A172 (cell line): ENCODE data around the gene IL1F10. TPM values are rescaled to one million over a fixed set of nuclear protein-coding genes. Genes with fewer than 3 reads are reported as not detected.

Source experiments
- DNase-seq: peaks from one replicate; pipeline ENCODE4 v3.0.0-alpha.2; 2015; ENCODE audit warnings: low spot score
- total RNA-seq: library from RNA; depleted of rRNA; stranded (reverse); fragments of >200 nt; shearing (Covaris generic); gene quantifications from 2 replicates; pipeline ENCODE4 v1.2.3, GENCODE V29; 2014; rRNA removed

IL1F10 gene, protein sequence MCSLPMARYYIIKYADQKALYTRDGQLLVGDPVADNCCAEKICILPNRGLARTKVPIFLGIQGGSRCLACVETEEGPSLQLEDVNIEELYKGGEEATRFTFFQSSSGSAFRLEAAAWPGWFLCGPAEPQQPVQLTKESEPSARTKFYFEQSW
- not detected in 2 replicates for total RNA-seq

GRCh38 chr2:113067681-113068080, at the start of gene IL1F10:
TSS of gene IL1F10 (plus strand) at chr2:113067970. CDS start at chr2:113072739, 4,769 bp downstream.
- no peak for DNase-seq

DNA sequence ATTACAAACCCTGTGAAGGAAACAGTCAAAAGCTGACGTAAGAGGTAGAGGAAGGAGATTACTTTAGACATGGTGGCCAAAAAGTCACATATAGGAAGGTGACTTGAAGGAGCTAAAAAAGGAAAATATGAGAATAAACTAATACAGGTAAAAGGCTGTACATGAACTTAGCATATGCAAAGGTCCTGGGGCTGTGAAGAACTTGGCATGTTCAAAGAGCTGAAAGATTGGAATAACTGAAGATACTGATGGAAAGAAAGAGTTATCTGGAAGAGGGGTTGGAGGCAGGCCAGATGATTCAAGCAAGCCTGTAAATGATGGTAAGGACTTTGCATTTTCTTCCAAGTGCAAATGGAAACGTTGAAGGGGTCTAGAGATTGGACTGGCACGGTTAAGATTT, 49.3 kb upstream of the IL1F10 start:
- no peak for DNase-seq

DNA sequence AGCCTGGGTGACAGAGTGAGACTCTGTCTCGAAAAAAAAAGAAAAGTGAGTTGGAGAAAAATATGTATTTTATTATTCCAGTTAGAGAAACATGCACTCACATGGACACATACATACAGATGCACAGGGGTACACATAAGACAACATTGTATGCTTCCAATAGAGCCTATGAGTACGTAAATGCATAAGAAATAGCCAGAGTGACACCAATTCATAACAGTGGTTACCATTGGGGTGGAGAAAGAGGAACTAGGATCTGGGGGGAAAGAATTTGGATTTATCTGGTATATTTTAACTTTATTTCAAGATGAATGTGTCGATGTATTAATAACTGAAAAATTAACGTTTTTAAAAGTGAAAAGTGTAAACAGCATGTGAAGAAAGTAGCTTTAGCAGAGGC, 46.5 kb upstream of the IL1F10 start:
- no peak for DNase-seq

DNA sequence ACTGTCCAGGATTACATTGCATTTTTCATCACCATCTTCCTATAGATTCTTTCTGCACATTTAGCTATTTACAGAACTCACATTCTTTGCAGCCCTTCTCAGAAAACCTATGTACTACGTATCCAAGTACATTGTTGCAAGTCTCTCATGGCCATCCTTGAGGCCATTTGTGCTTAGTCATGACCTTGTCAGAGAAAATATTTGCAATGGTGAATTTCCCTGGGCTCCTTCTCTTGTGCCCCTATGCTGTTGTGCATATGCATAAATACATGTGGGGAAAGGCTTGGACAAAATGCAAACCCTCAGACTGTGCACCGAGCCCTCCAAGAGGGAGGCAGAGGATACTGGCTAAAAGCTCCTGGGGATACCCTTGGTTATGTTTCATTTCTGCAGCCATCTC, 43.0 kb upstream of the IL1F10 start:
- DNase-seq: no peak

GRCh38 chr2:113025737-113026136, 42.0 kb upstream of the IL1F10 start:
- no peak for DNase-seq

DNA sequence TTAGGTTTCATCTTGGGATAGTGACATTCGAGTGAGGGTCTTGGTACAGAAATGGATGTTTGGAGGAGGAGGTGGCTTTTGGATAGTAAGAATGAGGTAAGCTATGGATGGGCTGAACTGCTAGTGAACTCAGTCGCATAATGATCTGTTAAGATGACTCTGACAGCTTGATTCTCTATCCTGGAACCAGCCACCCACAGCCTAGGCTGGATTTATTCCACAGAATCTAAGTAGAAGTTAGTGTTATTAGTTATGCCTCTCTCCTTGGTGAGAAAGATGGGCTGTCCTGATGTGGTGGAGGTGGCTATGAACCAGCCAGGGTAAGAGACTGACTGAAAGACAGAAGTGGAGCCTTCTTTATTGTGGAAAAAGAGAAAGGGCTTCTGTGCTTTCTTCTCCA, 40.1 kb upstream of the IL1F10 start:
- no peak for DNase-seq

- DNase-seq: no peak
These were observed 39.7 kb upstream of the IL1F10 start for GRCh38 chr2:113028112-113028511.

DNA sequence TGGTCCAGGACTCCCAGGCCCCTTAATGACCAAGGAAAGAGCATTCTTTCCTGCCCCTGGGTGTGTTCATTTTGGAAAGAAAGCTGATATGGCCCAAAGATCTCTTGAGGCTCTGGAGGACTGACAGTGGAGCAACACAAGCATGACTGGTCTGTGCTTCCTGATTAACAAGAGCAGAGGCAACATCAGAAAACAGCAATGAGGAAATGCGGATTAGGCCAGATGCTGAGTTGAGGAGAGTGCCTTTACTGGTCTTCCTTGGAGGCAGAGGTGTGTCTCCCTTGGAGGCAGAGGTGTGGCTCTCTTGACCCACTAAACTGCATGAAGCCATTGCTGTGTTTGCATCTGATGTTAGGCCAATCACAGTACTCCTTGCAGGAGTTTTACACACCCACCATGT, 35.0 kb upstream of the IL1F10 start:
- DNase-seq: no peak

DNA sequence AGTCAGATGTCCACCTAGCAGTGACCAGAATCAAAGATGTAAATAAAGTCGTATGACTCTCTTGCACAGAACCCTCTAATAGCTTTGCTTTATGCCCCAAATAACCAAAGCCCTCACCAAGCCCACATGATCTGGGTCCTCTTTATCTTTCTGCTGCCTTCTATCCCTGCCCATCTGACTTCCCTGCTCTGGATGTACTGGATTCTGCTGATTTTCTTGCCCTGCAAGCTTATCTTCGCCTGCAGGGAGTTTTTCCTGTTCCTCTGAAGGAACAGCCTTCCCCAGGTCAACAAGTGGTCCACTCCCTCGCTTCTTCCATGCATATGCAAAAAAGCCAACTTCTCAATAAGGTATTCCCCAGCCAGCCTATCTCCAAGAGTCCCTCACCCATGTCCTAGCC, 33.8 kb upstream of the IL1F10 start:
- no peak for DNase-seq

DNA sequence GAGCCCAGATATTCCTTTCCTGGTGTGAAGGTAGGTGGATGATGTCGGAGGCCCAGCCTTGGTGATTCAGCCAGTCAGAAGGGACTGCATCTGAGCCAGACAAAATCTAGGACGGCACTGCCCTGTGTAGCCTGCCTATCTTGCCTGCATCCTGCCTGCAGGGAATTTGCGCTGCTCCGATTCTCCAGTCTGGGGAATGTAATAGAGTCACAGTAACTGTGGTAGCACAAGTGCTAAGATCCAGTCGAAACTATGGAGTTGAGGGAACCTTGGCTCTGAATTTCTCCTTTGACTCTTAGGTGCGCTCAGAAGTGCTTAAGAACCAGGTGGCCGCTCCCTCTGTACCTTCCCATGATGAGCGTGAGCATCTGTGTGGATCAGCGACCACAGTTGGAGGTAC, 31.0 kb upstream of the IL1F10 start:
- no peak for DNase-seq

- DNase-seq: no peak
These were observed 29.5 kb upstream of the IL1F10 start for GRCh38 chr2:113038291-113038690.

- DNase-seq: no peak
These were observed 28.6 kb upstream of the IL1F10 start for GRCh38 chr2:113039158-113039557.

GRCh38 chr2:113039719-113040118, 28.1 kb upstream of the IL1F10 start:
- DNase-seq: no peak

GRCh38 chr2:113041871-113042270, 25.9 kb upstream of the IL1F10 start:
- no peak for DNase-seq

DNA sequence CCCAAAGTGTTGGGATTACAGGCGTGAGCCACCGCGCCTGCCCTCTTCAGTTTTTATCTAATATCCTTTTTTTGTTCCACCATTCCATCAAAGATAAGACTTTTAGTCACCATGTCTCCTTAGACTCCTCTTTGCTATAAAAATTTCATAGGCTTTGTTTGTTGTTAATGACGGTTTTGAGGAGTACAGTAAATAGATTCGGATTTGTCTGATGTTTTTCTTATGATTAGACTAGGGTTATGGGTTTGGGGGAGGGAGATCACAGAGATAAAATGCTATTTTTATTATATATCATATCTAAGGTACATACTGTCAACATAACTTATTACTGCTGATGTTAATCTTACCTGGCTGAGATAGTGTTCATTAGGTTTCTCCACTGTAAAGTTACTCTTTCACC, 21.3 kb upstream of the IL1F10 start:
- no peak for DNase-seq

- no peak for DNase-seq
These were observed 16.6 kb upstream of the IL1F10 start for GRCh38 chr2:113050921-113051895.

DNA sequence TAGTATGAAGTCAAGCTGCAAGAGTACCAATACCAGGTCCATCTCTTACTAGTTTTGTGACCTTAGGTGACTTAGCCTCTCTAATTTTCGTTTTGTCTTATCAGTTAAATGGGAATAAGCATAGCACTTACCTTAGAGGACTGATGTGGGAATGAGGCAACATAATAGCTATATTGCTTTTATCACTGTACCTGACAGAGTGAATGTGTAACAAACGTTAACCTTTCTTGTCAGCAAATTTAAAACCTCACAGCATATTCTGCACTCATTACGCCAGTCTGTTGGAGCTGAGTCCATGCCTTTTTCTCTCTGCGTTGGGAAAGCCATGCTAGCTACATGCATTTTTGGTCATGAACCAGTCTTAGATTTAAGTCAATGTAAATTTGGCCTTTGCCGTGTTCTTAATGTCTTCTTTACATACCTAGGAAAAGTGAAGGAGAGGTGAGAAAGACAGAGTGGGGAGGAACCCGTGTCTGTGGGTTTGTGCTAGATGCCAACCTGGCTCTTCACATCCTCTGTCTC, 15.3 kb upstream of the IL1F10 start, which contains the start of gene IL36B:
IL36B (minus strand) TSS at position 472 of the 522 bp plus-strand sequence.
- DNase-seq: no peak

- DNase-seq: no peak
These were observed 14.1 kb upstream of the IL1F10 start for GRCh38 chr2:113053666-113054065.

DNA sequence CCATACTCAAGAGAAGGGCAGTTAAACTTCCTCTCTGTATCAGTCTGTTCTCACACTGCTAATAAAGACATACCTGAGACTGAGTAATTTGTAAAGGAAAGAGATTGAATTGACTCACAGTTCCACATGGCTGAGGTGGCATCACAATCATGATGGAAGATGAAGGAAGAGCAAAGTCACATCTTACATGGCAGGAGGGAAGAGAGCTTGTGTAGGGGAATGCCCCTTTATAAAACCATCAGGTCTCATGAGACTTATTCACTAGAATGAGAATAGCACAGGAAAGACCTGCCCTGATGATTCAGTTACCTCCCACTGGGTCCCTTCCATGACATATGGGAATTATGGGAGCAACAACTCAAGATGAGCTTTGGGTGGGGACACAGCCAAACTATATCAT, 13.7 kb upstream of the IL1F10 start:
- DNase-seq: peak; percentile 22

- peak; percentile 59 for DNase-seq
These were observed 11.2 kb upstream of the IL1F10 start for GRCh38 chr2:113056521-113056920.

GRCh38 chr2:113057117-113057516, 10.7 kb upstream of the IL1F10 start:
- no peak for DNase-seq

DNA sequence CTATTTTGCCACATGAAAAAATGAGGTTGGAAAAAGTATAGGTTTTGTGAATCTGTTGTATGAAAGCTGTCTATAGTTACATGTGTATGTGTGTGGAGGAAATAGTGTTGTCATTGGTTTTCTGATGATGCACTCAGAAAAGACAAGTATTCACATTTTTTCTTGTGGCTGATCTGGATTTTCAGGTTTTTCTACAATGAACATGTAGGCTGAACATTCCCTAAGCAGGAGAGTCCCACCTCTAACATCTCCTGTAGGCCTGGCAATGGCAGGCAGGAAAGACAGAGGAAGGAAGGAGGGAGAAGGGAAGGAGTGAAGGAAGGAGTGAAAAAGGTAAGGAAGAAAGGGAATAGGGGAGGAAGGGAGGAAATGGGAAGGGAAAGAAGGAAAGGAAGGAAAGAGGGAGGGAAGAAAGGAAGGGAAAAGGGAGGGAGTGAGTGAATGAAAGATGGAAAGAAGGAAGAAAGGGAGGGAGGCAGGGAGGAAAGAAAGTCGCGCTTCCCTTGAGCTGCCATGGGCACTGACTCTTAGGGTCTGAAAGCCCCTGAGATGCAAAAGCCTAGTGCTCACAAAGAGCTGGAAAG, 9.3 kb upstream of the IL1F10 start:
- no peak for DNase-seq
